Measurements from ENCODE around the gene C19orf73. TPM values are rescaled to one million over a fixed set of nuclear protein-coding genes. Genes with fewer than 3 reads are reported as not detected.
A peak's percentile ranks its signal among the peaks of the same experiment; 100 is the strongest.

C19orf73 gene
- total and polyA plus RNA-seq, 9 of the 15 experiments (the other 6 are each of a cell fraction or from before 2014, with no cell fraction given): 0.08 to 7.4 (median 1.4) TPM

GRCh38 chr19:49145573-49146407 is 26.8 kb upstream of the C19orf73 start (continued):
- TF ChIP-seq, protein P1, sequence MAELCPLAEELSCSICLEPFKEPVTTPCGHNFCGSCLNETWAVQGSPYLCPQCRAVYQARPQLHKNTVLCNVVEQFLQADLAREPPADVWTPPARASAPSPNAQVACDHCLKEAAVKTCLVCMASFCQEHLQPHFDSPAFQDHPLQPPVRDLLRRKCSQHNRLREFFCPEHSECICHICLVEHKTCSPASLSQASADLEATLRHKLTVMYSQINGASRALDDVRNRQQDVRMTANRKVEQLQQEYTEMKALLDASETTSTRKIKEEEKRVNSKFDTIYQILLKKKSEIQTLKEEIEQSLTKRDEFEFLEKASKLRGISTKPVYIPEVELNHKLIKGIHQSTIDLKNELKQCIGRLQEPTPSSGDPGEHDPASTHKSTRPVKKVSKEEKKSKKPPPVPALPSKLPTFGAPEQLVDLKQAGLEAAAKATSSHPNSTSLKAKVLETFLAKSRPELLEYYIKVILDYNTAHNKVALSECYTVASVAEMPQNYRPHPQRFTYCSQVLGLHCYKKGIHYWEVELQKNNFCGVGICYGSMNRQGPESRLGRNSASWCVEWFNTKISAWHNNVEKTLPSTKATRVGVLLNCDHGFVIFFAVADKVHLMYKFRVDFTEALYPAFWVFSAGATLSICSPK (IDR thresholded peaks at IDR 0.05; ENCODE audit: borderline replicate concordance): no peak
- TF ChIP-seq BMI1 (IDR thresholded peaks at IDR 0.05; ENCODE audit: low read length) (no peak), NFIX (CRISPR knock-in tag; IDR thresholded peaks at IDR 0.05; ENCODE audit: low read depth) (no peak), FOXJ3 (CRISPR knock-in tag; IDR thresholded peaks at IDR 0.05) (no peak), ZNF77 (CRISPR knock-in tag; IDR thresholded peaks at IDR 0.05) (no peak), GATAD2A (IDR thresholded peaks at IDR 0.05) (0 out of 2 replicates have a peak, but pooled peaks have one; percentile 7), HDAC8 (tag; IDR thresholded peaks at IDR 0.05) (no peak), ZBTB2 (IDR thresholded peaks at IDR 0.05) (peak; percentile 77; the same call in 1 of the 2 replicates), FOXM1 (IDR thresholded peaks at IDR 0.05; ENCODE audit: low read depth) (no peak), FOXM1 (CRISPR knock-in tag; IDR thresholded peaks at IDR 0.05; ENCODE audit: low read depth) (0 out of 2 replicates have a peak, but pooled peaks have one; percentile 43), ZNF124 (CRISPR knock-in tag; IDR thresholded peaks at IDR 0.05) (no peak), MAZ (CRISPR knock-in tag; conservative IDR thresholded peaks at IDR 0.05 in 1 of 2, IDR thresholded peaks at IDR 0.05 in 1 of 2) (peak; percentile 63 to 89), PML (IDR thresholded peaks at IDR 0.05; ENCODE audit: low read length) (no peak), ATF3 (IDR thresholded peaks at IDR 0.05) (peak; percentile 92), ATF3 (CRISPR knock-in tag; conservative IDR thresholded peaks at IDR 0.05) (no peak), POLR2A (conservative IDR thresholded peaks at IDR 0.05) (0 out of 2 replicates have a peak, but pooled peaks have one; percentile 24), LARP7 (IDR thresholded peaks at IDR 0.05) (no peak), NCOR1 (IDR thresholded peaks at IDR 0.05) (peak; percentile 58), MYC (IDR thresholded peaks at IDR 0.05; ENCODE audit: low read depth, low read length) (peak; percentile 87), MYC (CRISPR knock-in tag; IDR thresholded peaks at IDR 0.05; ENCODE audit: borderline replicate concordance, low read depth) (no peak), RB1 (IDR thresholded peaks at IDR 0.05; ENCODE audit: low read depth) (peak; percentile 7), MCM2 (IDR thresholded peaks at IDR 0.05; ENCODE audit: low read depth) (no peak)

Measured in K562 (cell line).